Stimulated activated CD4-positive, alpha-beta T cell treated with anti-CD3 and anti-CD28 coated beads, Interleukin-4, amount 100 ng/mL, for 1 hour (primary cell): ENCODE measurements around the gene BTBD9.

Experiments used
- DNase-seq: peaks from one replicate; pipeline ENCODE4 v3.0.0-alpha.2; 2020

The BTBD9 gene

DNA sequence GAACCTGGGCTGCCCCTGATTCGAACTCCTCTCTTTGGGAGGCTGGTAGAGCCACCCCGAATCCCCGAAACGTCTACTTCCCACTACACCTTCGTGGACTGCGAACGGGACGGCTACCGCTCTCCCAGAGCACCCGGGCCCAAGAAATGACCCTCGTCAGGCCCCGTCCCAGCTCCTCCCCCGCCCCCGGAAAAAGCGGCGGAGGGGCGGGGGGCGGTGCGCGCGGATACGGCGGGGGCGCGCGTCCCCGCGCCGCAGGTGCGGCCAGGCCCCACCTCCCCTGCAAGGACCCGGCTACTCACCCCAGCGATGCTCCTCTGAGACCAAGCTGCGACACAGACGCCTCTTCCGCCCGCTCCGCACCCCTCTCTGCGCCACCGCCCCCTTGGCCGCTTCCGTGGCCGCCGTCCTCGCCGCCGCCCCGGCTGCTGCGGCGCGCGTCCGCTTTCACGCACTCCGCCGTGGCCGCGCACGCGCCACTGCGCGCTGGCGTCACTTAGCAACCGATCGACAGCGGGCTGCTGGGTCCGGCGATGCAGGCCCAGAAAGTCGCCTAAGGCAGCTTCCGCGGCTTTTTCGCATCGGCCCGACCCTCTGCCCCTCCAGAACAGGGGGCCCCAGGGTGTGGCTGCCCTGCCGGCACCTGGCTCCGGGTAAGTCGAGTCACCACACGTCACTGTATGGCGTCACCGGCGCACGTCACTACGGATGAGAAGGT lies at the start of gene BTBD9:
Gene BTBD9 (minus strand): TSS at position 432 of the 718 bp plus-strand sequence.
- peak; percentile 79 for DNase-seq

DNA sequence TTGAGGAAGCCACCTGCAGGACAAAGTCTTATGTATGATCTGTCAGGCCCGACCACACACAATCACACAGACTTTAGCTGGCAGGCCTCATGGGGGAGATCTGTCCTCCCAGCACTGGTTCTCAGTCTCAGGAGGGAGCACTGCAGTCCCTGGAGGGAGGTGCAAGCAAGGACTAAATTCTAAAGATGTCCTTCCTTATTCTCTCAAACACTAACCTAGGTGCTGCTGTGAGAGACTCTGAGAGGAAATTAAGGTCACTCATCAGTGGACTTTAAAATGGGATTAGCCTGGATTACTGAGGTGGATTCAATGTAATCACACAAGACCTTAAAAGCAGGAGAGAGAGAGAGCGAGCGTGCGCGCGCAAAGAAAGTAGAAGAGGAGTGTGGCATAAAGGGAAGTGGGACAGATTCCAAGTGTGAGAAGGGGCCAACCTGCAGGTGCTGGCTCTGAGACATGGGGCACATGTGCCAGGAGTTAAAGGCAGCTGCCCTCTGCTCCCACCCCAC lies 48.9 kb upstream of the BTBD9 start:
- no peak for DNase-seq

DNA sequence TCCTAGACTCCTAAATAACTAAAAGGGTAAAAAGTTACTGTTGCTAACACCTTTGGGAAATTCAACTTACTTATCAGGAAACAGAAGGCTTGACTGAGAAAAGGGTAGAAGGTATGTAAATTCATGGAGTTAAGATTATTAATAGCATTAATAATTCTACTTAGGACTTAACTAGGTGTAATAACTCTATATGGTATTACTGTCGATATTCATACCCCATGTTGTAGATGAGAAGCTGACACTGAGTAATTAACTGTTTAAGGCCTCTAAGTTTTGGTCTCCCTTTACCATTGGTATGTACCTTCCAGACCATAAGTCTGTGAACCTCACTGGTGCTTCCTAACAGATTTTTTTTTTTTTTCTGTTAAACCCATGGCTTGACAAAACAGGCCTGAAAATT lies 47.8 kb upstream of the BTBD9 start:
- DNase-seq = no peak

DNA sequence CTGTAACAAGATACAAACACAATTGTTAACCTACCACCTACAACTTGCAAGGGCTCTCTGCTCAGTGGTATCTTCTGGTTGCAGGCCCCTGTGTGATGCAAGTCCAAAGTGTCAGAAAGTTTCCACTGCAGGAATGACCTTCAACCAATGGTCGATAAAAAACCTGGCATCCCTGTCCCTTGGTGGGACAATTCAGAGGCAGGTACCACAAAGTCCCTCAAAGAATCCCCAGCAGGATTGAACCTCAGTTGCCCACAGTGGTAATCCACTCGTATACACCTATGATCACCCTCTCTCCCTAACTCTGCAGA lies 47.3 kb upstream of the BTBD9 start:
- no peak for DNase-seq

DNA sequence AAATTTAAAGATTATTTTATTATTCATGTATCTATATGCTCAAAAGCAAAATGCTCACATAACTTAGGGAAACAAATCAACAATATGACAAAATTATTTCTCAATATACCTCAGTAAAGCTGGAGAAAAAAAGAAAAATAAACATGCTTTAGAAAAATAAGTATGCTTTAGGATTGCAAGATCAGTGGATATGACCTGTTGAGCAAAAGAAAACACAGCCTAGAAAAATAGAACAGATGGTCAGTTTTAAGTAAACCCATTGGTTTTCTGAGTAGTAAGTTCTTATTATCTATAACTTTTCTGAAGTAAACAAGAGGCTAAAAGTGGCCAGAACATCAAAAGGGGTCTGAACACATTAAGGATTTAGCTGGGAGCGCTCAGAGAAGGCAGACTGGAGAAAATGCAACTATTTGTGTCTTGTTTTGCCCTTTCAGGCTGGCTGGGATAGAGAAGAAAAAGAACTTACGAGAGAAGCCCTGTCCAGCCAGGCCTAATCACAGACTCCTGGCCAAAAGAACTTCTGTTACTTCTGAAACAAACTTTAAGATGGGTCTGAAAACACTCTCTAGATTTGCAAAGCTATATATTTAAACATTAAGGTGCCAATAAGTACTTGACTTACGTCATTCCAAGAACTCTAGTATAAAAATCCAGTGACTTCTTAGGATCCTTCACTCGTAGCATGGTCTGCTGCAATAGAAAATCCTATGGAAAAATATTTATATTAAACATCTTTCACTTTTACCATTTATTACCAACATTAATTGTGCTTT lies 46.7 kb upstream of the BTBD9 start:
- no peak for DNase-seq

DNA sequence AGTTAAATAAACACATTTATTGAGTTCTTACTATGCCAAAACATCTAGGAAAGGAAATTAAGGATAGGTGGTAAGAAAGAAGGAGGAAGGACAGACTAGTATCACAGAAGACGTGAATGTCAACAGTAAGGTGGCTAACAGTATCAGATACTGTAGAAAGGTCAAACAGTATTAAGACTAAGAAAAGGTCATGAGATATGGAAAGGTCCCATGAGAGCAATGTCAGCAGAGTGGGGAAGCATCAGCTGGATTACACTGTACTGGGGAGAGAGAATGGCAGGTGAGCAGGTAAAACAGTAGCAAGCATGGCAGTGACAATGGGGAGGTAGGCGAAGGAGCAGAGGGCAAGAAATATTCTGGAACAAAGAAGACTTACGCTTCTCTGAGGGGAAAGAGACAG lies 45.2 kb upstream of the BTBD9 start:
- DNase-seq = no peak

DNA sequence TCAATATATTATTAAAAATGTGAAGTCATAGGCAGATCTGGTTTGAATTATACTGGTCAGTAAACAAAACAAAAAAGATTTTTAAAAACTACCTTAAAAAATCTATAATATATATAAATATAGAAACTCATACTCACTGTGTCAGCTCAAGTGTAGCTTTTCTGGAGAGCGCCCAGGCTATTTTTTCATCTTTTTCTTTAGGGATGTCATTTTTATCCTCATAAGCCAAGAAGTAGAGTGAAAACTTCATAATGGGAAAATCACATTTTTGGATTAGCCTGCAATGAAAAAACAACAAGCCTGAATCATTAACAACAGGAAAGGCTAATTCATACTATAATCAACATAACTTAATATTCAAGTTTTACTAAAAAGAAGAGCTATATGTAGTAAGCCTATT lies 44.5 kb upstream of the BTBD9 start:
- DNase-seq = no peak

DNA sequence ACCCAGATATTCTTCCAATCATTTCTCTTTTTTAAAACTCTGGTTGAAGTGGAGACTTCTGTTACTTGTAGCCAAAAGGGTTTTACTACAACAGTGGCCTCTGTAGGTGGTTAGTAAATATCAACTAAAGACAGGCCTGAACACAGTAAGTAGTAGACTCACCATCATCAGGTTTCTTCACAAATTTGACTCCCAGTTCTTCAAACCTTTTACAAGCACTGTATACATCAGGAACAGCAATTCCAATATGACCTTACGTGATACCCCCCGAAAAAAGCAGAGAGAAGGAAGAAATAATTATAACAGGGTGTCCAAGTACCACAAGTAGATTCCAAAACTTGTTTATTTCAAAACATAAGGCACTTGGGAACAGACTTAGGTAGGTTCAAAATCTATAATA lies 42.1 kb upstream of the BTBD9 start:
- DNase-seq = no peak

DNA sequence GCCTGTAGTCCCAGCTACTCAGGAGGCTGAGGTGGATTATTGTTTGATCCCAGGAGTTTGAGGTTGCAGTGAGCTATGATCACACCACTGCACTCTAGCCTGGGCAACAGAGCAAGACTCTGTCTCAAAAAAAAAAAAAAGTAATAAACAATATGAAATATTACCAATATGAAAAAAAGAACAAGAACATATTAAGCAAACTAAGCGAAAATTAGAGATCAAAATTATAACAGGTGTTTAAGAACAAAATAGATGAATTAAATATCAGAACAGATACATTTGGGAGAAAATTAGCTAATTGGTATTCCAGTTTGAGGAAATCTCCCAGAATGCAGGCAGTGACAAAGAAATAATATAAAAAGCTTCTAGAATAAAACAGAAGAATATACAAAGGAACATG lies 39.9 kb upstream of the BTBD9 start:
- no peak for DNase-seq

DNA sequence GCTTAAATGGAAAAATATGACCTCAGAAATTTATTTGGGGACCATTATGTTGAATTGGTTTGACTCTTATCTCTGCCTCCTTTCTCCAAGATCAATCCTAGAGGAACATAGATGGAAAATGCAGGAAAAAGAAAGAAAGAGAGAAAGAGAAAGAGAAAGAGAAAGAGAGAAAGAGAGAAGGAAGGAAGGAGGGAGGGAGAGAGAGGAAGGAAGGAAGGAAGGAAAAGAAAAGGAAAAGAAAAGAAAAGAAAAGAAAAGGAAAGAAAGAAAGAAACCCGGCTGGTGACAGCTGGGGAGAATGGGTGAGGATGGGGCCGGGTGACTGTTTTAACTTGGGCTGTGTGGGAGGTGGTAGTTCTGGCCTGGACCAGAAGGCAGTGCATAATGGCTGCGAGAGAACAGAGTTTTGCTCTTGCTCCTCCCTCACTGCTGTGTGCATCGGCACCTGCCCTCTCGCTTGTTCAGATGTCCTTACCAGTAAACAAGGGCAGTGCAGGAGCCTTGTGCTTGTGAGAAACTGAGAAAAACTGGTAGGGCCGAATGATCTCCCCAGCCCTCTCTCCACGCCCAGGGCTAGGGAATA lies 38.5 kb upstream of the BTBD9 start:
- no peak for DNase-seq

DNA sequence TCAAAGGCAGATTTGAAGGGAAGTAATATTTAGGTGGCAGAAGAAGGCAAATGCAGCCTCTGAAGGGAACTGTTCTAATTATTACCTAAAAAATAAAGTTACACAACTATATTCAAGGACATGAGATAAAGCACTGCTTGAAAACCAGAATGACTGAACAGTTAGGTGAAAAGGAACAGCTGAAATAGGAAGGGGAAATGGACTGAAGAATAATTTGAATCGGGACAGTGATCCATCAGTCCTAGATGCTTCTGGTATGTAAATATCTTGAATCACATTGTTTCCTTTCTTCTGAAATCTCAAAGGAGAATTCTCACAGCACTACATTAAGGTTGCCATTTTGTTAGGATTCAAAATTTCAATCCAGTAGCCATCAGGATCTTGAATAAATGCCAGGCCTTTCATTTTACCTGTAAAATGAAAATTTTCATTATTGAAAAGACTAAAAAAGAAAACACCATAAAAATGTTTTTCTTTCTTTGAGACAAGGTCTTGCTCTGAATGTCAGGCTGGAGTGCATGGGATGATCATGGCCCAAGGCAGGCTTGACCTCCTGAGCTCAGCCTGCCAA lies 37.3 kb upstream of the BTBD9 start:
- DNase-seq = no peak

DNA sequence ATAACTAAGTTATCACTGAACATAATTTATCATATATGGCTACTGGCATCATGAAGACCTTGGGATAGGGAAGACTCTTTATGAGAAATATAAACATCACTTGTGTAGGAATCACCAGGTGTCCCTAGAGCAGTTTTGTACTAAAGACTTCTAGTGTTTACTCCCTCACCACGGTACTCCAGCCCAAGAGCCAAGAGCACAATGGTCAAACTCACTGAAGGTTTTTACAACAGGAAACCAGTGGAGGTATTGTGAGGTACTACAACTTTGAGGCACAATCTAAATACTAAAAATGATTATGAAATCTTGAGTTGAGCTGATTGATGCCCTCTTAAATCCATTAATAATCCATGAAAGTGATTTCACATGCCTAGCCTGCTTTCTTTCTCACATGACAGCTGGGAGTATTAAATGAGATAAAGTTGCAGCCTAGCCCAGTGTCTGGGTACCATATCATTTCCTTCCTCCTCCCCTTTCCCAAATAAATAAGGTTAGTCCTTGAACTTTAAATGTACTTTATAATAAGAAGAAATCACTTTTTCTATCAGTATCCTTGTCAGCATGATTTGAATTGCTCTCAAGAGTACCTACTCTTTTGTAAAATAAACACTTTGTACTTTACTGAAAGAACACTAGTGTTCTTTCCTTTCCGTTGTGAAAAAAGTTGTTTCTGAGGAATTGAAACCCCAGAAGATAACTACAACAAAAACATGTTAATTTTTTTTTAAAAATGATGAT lies 36.7 kb upstream of the BTBD9 start:
- no peak for DNase-seq

DNA sequence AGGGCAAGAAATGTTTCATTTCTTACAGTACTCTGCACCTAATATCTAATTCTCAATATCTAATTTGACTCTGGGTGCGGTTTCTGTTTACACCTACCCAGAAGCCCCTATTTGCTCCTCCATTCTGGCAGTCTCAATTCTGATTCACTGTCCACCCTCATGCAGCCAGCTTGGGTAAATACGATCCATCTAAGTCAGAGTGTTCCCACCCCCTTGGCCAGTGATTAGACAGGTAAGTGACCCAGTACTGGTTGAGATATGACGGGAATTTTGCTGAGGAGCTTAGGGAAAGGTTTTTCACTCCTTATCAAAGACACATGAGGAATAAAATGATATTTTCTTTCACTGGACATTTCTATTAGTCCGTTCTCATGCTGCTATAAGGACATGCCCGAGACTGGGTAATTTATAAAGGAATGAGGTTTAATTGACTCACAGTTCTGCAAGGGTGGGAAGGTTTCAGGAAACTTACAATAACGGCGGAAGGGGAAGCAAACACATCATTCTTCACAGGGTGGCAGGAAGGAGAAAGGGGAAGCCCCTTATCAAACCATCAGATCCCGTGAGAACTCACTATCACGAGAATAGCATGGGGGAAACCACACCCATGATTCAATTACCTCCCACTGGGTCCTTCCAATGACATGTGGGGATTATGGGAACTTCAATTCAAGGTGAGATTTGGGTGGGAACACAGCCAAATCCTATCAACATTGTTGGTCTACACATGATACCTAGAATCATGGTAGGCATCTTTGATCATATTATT lies 33.9 kb upstream of the BTBD9 start:
- DNase-seq = no peak

DNA sequence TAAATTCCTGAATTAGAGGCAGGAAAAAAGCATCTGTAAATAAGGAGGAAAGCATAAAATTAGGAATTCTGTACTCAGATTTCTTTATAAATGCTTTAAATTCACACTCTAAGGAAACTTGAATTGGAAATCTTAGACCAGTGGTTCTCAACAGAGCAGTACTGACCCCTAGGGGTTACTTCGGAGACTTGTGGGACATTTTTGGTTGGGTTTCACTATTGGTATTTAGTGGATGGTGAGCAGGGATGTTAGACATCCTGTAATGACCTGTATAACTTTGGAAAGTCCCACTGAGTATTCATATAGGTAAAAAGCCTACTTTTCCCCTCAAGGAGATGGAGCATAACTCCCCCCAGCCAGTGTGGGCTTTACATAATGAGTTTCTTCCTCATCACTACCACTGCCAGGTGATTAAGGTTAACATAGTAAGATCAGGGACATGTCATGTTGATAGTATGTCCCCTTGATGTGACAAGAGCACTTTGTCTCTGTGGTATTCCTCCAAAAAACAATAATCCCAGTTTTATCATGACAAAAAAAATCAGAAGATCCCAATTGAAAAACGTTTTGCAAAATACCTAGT lies 32.2 kb upstream of the BTBD9 start:
- no peak for DNase-seq

DNA sequence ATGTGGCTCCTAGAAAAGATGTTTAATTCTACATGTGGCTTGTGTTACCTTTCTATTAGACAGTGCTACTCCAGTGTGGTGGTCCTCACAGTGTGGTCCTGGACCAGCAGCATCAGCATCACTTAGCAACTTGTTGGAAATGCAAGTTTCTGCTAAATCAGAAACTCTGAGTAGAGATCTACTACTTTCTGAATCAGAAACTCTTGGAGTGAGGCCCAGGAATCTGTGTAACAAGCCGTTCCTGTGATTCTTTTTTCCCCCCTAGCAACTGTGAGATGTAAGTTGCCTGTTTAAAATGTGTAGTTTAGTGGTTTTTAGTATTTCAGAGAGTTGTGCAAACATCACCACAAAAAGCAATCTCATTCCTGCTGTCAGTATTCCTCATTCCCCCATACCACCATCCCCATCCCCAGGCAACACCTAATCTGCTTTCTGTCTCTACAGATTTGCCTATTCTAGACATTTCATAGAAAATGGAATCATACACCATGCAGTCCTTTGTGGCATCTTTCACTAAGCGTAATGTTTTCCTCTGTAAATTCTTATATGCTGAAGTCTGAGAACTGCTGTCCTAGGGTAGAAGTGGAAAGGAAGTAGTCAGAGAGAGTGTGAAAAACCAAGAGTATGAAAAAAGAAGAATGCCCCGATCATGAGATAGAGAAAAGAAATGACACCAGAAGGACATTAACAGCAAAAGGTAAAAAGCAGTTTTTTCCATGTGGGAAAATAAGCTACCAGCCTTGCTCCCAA lies 18.9 kb upstream of the BTBD9 start:
- no peak for DNase-seq

DNA sequence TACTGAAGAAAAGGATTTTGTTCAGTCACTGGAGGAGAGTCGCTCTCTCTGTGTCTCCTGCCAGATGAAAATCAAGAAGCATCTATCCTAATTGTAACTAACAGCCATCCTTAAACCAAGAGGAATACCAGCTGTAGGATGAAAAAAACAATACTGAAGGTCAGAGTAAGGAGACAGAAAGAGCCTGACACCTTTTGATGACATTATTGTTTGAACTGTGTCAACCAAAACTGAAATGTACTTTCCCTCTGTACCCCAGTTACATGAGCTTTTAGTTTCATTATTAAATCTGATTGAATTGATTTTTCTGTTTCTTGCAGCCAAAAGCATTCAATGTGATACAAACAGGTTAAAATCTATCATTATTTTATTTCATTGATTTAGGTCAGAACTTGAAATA lies 17.2 kb upstream of the BTBD9 start:
- no peak for DNase-seq

DNA sequence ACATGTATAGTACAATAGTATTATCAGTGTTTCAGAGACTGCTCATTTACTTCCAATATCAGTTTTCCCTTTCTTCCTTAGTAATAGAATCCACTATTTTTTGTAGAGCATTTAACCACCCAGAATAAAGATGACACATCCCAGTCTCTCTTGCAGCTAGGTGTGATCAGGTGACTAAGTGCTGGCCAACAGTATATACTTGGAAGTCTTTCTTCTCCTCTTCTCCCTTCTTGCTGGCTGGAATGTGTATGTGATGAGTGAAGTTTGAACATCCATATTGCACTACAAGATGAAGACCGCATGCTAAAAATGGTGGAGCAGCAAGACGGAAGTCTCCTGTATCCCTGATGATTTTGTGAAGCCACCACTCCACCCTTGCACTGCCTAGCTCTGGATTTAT lies 14.5 kb upstream of the BTBD9 start:
- DNase-seq = no peak

DNA sequence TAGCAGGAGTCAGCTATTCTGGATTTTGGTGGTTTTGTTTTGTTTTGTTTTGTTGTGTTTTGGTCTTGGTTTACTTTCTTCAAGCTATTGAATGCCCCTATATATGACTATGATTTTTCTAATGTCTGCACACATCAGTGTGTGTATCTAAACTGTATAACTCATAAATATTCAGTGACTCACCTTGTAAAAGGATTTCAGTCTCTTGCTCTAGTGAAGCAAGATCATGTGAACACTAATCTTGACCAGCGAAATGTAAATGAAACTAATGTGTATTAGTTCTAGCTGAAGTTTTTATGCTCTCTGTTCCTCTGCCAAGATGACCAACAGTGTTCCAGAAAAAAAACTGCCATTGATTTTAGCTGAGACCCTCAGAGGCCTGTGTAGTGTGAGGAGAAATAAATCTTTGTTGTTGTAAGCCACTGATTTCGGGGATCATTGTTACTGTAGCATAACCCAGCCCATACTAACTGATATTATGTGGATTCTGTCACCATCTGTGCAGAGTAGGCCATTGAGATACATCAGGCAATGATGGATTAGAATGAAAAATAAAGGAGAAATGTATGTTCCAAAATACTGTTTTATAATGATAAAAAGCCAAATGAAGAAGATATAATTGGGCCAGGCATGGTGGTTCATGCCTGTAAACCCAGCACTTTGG lies 11.5 kb upstream of the BTBD9 start:
- DNase-seq = no peak

DNA sequence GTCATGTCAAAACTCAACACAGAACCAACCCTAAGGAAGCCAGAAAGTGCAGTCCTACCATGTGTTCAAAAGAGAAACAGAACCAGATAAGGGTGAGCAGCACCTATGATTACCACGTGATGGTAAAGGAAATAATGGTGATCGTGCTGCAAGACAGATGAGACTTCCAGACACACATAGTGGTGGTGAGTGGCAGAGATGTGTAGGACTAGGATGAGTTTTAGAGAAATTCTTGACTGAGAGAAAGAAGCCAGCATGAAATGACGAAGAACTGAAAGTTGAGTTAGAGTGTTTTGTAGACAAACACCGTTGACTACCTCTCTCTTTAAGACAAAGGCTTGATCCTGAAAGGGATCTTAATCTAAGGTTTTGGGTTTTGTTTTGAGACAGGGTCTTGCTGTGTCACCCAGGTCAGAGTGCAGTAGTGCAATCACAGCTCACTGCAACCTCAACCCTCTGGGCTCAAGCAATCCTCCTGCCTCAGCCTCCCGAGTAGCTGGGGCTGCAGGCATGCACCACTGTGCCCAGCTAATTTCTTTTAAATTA lies 10.6 kb upstream of the BTBD9 start:
- no peak for DNase-seq

DNA sequence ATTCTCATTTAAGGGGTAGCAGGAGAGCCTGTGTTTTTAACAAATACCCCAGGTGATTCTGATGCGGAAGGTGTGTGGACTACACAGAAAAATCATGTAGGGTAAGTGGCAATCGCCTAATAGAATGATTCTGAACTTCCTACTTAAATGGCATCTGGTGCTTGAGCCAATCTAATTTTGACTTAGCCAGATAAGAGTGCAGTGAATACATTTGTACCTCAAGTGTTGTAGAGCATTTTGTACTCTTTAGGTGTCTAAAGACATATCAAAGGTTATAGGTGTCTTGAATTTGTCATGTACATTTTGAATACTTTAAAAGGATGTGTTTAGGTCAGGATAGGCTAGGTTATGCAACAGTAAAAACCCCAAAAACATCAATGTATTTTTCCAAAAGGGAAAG lies 10.0 kb upstream of the BTBD9 start:
- no peak for DNase-seq
